HCT116 (cell line): Measurements from ENCODE around the gene OBP2B. TPM values are rescaled to one million over a fixed set of nuclear protein-coding genes. Genes with fewer than 3 reads are reported as not detected.

Experiments used
- ATAC-seq: fragments of 200-7000 bp; cut with Tn5 transposase; 2 replicates; pipeline ENCODE4 v1.9.1; 2020; ENCODE audit warnings: mild to moderate bottlenecking, moderate library complexity
- BruUV-seq: library from RNA; stranded (reverse); fragments of 400-500 nt; replicated peaks from 2 replicates; lab custom pipeline; 2021; lab: Mats Ljungman, UMichigan
- CTCF ChIA-PET: fragments of 300-600 bp; sonication (Branson Sonifier 250); formaldehyde crosslinking; loops from one replicate; lab custom pipeline; 2021; ENCODE audit warnings: antibody characterized with exemption; lab: Charles Lee
- POLR2A ChIA-PET: fragments of 300-600, 350-600 bp; sonication (Branson Sonifier 250); formaldehyde crosslinking; loops from one replicate; lab custom pipeline; 2021; ENCODE audit warnings: antibody characterized with exemption; lab: Charles Lee
- RAD21 ChIA-PET, 2 experiments: fragments of 300-600 bp; sonication (Branson Sonifier 250); formaldehyde crosslinking; loops; one replicate each; lab custom pipeline; 2023; ENCODE audit warnings: low total read pairs in 2 of 2; ENCODE audit not compliant: uncharacterized antibody in 2 of 2, unreplicated experiment in 2 of 2, low non-redundant PET in 1 of 2; lab: Charles Lee
- DNase-seq: peaks from one replicate; pipeline ENCODE4 v3.0.0-alpha.2; 2010; ENCODE audit warnings: low read depth, low spot score
- H2AFZ ChIP-seq: fragments of 200-600 bp; shearing (Covaris generic), sonication (generic); 2 replicates; pipeline ENCODE4 v1.6.1; 2017; ENCODE audit warnings: low read depth, mixed run types, mixed read lengths, antibody characterized with exemption, low read length; ENCODE audit not compliant: poor library complexity, severe bottlenecking
- H3K27ac ChIP-seq: 2 replicates; pipeline ENCODE4 v1.5.1; 2012; ENCODE audit warnings: low read depth, low read length
- H3K27me3 ChIP-seq: fragments of 200-600 bp; sonication (generic); 2 replicates; pipeline ENCODE4 v1.6.1; 2016; ENCODE audit warnings: mixed run types, low read length, mixed read lengths; ENCODE audit not compliant: insufficient read depth
- H3K36me3 ChIP-seq, 2 experiments: fragments of 200-500 bp in 1 of 2; fragments of 200-600 bp in 1 of 2; sonication (Bioruptor generic) in 1 of 2; sonication (generic) in 1 of 2; 2 replicates each; pipeline versions ENCODE4 v1.5.1 to v1.6.1; 2014 to 2016; ENCODE audit warnings: low read length in 2 of 2, inconsistent platforms in 1 of 2, mixed read lengths in 1 of 2, mixed run types in 1 of 2; ENCODE audit not compliant: insufficient read depth in 2 of 2, control insufficient read depth in 1 of 2
- H3K4me1 ChIP-seq, 2 experiments: fragments of 200-600 bp in 1 of 2; sonication (generic) in 1 of 2; 2 replicates each; pipeline versions ENCODE4 v1.5.1 to v1.6.1; 2012 to 2017; ENCODE audit warnings: low read length in 2 of 2, inconsistent platforms in 1 of 2, mild to moderate bottlenecking in 1 of 2, mixed read lengths in 1 of 2, mixed run types in 1 of 2, moderate library complexity in 1 of 2; ENCODE audit not compliant: insufficient read depth in 2 of 2, control insufficient read depth in 1 of 2
- H3K4me2 ChIP-seq: fragments of 200-600 bp; sonication (generic); 2 replicates; pipeline ENCODE4 v1.6.1; 2017; ENCODE audit warnings: mixed run types, low read length, mixed read lengths
- H3K4me3 ChIP-seq, 2 experiments: fragments of 200-600 bp in 1 of 2; sonication (generic) in 1 of 2; replicated peaks in 1 of 2; 2 replicates each; pipeline ENCODE4 v1.5.1; 2011 to 2016; ENCODE audit warnings: low read length in 2 of 2, control low read depth in 1 of 2, low read depth in 1 of 2, mild to moderate bottlenecking in 1 of 2, mixed read lengths in 1 of 2, mixed run types in 1 of 2
- H3K79me2 ChIP-seq: fragments of 200-600 bp; sonication (generic); 2 replicates; pipeline ENCODE4 v1.6.1; 2017; ENCODE audit warnings: mild to moderate bottlenecking, mixed run types, low read length, moderate library complexity, mixed read lengths; ENCODE audit not compliant: insufficient read depth
- H3K9ac ChIP-seq: fragments of 200-600 bp; sonication (generic); 2 replicates; pipeline ENCODE4 v1.6.1; 2016; ENCODE audit warnings: low read length, mixed read lengths
- H3K9me2 ChIP-seq: fragments of 200-600 bp; sonication (generic), shearing (Covaris generic); 2 replicates; pipeline ENCODE4 v1.6.1; 2017; ENCODE audit warnings: mixed run types, mild to moderate bottlenecking, moderate library complexity; ENCODE audit not compliant: insufficient read depth
- H3K9me3 ChIP-seq, 2 experiments: fragments of 200-500 bp in 1 of 2; fragments of 200-600 bp in 1 of 2; sonication (Bioruptor generic) in 1 of 2; sonication (generic) in 1 of 2; 2 replicates each; pipeline ENCODE4 v1.6.1; 2014 to 2017; ENCODE audit warnings: low read length in 2 of 2, mixed read lengths in 2 of 2, inconsistent platforms in 1 of 2, low read depth in 1 of 2, mild to moderate bottlenecking in 1 of 2, mixed run types in 1 of 2, moderate library complexity in 1 of 2; ENCODE audit not compliant: control insufficient read depth in 1 of 2, insufficient read depth in 1 of 2
- H4K20me1 ChIP-seq: fragments of 200-600 bp; sonication (generic), shearing (Covaris generic); 2 replicates; pipeline ENCODE4 v1.6.1; 2017; ENCODE audit warnings: mixed run types, mild to moderate bottlenecking, moderate library complexity; ENCODE audit not compliant: insufficient read depth
- CBX3 ChIP-seq: IDR thresholded peaks from 2 replicates; pipeline ENCODE4 v1.6.1; 2012; ENCODE audit warnings: low read depth
- MAX ChIP-seq: IDR thresholded peaks from 2 replicates; pipeline ENCODE4 v1.6.1; 2012
- POLR2A ChIP-seq: IDR thresholded peaks from 2 replicates; pipeline ENCODE4 v1.7.0; 2011; ENCODE audit warnings: borderline replicate concordance; ENCODE audit not compliant: insufficient read depth, insufficient read length; ENCODE audit errors: extremely low read depth
- POLR2AphosphoS5 ChIP-seq: IDR thresholded peaks from 2 replicates; pipeline ENCODE4 v1.6.1; 2011; ENCODE audit warnings: mild to moderate bottlenecking, low read depth, low read length, moderate library complexity
- RAD21 ChIP-seq: IDR thresholded peaks from 2 replicates; pipeline ENCODE4 v1.6.1; 2012; ENCODE audit warnings: low read depth, mild to moderate bottlenecking
- REST ChIP-seq: IDR thresholded peaks from 2 replicates; pipeline ENCODE4 v1.6.1; 2012; ENCODE audit warnings: low read depth
- SIN3A ChIP-seq: IDR thresholded peaks from 2 replicates; pipeline ENCODE4 v1.6.1; 2012; ENCODE audit warnings: low read depth
- SRF ChIP-seq: IDR thresholded peaks from 2 replicates; pipeline ENCODE4 v1.6.1; 2012; ENCODE audit warnings: low read depth
- ZBTB33 ChIP-seq: IDR thresholded peaks from 2 replicates; pipeline ENCODE4 v1.6.1; 2011; ENCODE audit warnings: mild to moderate bottlenecking, low read length, moderate library complexity; ENCODE audit not compliant: insufficient replicate concordance; ENCODE audit errors: extremely low read depth
- intact Hi-C: fragments of 100-400 bp; cut with micrococcal nuclease; formaldehyde crosslinking; loops from 2 replicates; pipeline ENCODE4 v1.10.0; 2022
- total RNA-seq: library from RNA; stranded (reverse); gene quantifications from one replicate; pipeline ENCODE4 v1.2.1, GENCODE V29; 2021; ENCODE audit not compliant: unreplicated experiment

Gene OBP2B
- total RNA-seq, 1 experiment from 2014 or later, result not detected

- ChIA-PET CTCF (no interaction called here), RAD21 (no interaction called here)
Measured at GRCh38 chr9:133203506-133204075, 5.5 kb downstream of the OBP2B start.

More at GRCh38 chr9:133203506-133204075, 5.5 kb downstream of the OBP2B start:
- no peaks in the 10 kb centered on the region for H3K27me3 ChIP-seq
- H3K27ac ChIP-seq, result no peak overlapping the region
- no peaks in the 10 kb centered on the region; a peak in 1 of 4 replicates for H3K4me1 ChIP-seq
- H3K9me3 ChIP-seq, result no peaks in the 10 kb centered on the region
- H3K9me2 ChIP-seq, result no peaks in the 10 kb centered on the region
- BruUV-seq, result no TSS peak
- H3K4me2 ChIP-seq, result no peak overlapping the region
- H3K36me3 ChIP-seq, result no peaks in the 10 kb centered on the region
- no peak overlapping the region for H3K4me3 ChIP-seq
- no peak overlapping the region for H3K9ac ChIP-seq
- TF ChIP-seq REST (no peak), POLR2AphosphoS5 (no peak), MAX (no peak), RAD21 (no peak), SRF (no peak), SIN3A (no peak), POLR2A (no peak), ZBTB33 (no peak), CBX3 (no peak)
- H3K79me2 ChIP-seq, result no peaks in the 10 kb centered on the region
- no peak for DNase-seq
- intact Hi-C loops, result no loop called here
- POLR2A ChIA-PET, result no interaction called here
- no peaks in the 10 kb centered on the region for H4K20me1 ChIP-seq
- no peak for ATAC-seq
- no peak overlapping the region for H2AFZ ChIP-seq
